Measurements from ENCODE around the gene KIF21B.

Gene KIF21B

GRCh38 chr1:201019321-201019977, 4.1 kb downstream of the KIF21B start:
- peak; percentile 87 for DNase-seq

GRCh38 chr1:201017828-201018163, 5.7 kb downstream of the KIF21B start:
- no peak for DNase-seq

- no peak for DNase-seq
Measured at GRCh38 chr1:201016943-201017827, 6.3 kb downstream of the KIF21B start.

- DNase-seq: peak; percentile 26
Measured at GRCh38 chr1:201016211-201016651, 7.3 kb downstream of the KIF21B start.

GRCh38 chr1:201015551-201016091, 7.9 kb downstream of the KIF21B start:
- DNase-seq: peak; percentile 91

- no peak for DNase-seq
Measured at GRCh38 chr1:201014816-201015200, 8.7 kb downstream of the KIF21B start.

GRCh38 chr1:201013991-201014815, 9.3 kb downstream of the KIF21B start:
- DNase-seq: peak; percentile 11

- peak; percentile 82 for DNase-seq
Measured at GRCh38 chr1:201013031-201013485, 10.5 kb downstream of the KIF21B start.

- DNase-seq: no peak
Measured at GRCh38 chr1:201011616-201012015, 11.9 kb downstream of the KIF21B start.

- no peak for DNase-seq
Measured at GRCh38 chr1:201009962-201010645, 13.4 kb downstream of the KIF21B start.

- no peak for DNase-seq
Measured at GRCh38 chr1:201008666-201009360, 14.7 kb downstream of the KIF21B start.

- DNase-seq: no peak
Measured at GRCh38 chr1:201007481-201007880, 16.0 kb downstream of the KIF21B start.

GRCh38 chr1:201006450-201006849, 17.1 kb downstream of the KIF21B start:
- DNase-seq: peak; percentile 21

GRCh38 chr1:201004732-201005131, 18.8 kb downstream of the KIF21B start:
- no peak for DNase-seq

GRCh38 chr1:201004154-201004553, 19.4 kb downstream of the KIF21B start:
- DNase-seq: no peak

- no peak for DNase-seq
Measured at GRCh38 chr1:201002510-201002909, 21.0 kb downstream of the KIF21B start.

- no peak for DNase-seq
Measured at GRCh38 chr1:201001962-201002361, 21.6 kb downstream of the KIF21B start.

GRCh38 chr1:201000391-201000790, 23.1 kb downstream of the KIF21B start:
- no peak for DNase-seq

- DNase-seq: no peak
Measured at GRCh38 chr1:200999667-201000066, 23.8 kb downstream of the KIF21B start.

- no peak for DNase-seq
Measured at GRCh38 chr1:200998323-200998722, 25.2 kb downstream of the KIF21B start.

- DNase-seq: no peak
Measured at GRCh38 chr1:200992382-200993048, 31.0 kb downstream of the KIF21B start.

Measured in hematopoietic multipotent progenitor cell treated with erythropoietin and hydrocortisone succinate and interleukin-3 and kit ligand, for 8 days (in vitro differentiated cells).